Mammary epithelial cell (primary cell): Measurements from ENCODE around the gene CRIM1.

ENCODE experiments used
- EZH2 ChIP-seq: IDR thresholded peaks from 2 replicates; pipeline ENCODE4 v1.6.1; 2012; ENCODE audit warnings: low read length, inconsistent platforms, borderline replicate concordance
- TF ChIP-seq, protein P1 (sequence below), 2 donors: IDR thresholded peaks in 1 of 2; conservative IDR thresholded peaks in 1 of 2; 2 replicates each; pipeline ENCODE4 v1.5.1; 2011 to 2012; ENCODE audit warnings: inconsistent platforms in 2 of 2, low read length in 2 of 2, mild to moderate bottlenecking in 2 of 2, control low read depth in 1 of 2, low read depth in 1 of 2; ENCODE audit not compliant: insufficient read depth in 1 of 2; ENCODE audit errors: extremely low read depth in 1 of 2

DNA sequence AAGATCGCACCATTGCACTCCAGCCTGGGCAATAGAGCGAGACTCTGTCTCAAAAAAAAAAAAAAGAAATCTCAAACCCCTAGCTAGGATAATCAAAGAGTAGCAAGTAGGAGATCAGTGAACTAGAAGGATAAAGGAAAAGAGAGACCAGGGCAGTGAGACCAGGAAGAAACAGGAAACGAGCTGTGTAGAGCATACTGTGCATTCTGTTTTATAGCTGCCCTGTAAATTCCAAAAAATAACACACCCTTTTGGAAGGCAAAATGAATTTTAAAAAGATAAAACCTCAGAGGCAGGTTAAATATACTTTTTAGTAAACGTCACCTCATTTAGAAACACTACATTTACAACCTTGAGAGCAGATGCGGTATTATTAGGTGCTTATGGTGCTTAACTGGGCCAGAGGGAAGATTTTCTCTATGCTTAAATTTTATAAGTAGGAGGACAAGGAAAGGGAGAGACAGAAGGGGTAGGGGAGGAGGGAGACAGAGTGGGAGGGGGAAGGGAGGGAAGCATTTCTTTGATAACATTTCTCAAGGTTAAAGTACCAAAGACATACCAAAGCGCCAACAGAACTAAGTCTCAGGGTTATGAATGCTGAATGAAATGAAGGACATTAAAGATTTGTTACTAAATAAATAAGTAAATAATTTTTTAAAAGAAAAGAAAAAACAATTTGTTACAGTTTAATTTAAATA, 212.3 kb downstream of the CRIM1 start:
- TF ChIP-seq, protein P1, sequence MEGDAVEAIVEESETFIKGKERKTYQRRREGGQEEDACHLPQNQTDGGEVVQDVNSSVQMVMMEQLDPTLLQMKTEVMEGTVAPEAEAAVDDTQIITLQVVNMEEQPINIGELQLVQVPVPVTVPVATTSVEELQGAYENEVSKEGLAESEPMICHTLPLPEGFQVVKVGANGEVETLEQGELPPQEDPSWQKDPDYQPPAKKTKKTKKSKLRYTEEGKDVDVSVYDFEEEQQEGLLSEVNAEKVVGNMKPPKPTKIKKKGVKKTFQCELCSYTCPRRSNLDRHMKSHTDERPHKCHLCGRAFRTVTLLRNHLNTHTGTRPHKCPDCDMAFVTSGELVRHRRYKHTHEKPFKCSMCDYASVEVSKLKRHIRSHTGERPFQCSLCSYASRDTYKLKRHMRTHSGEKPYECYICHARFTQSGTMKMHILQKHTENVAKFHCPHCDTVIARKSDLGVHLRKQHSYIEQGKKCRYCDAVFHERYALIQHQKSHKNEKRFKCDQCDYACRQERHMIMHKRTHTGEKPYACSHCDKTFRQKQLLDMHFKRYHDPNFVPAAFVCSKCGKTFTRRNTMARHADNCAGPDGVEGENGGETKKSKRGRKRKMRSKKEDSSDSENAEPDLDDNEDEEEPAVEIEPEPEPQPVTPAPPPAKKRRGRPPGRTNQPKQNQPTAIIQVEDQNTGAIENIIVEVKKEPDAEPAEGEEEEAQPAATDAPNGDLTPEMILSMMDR (conservative IDR thresholded peaks at IDR 0.05 in 1 of 2, IDR thresholded peaks at IDR 0.05 in 1 of 2; ENCODE audit: extremely low read depth in 1 of 2, insufficient read depth in 1 of 2, low read depth in 1 of 2, low read length in 2 of 2) = no peak
- no peak for TF ChIP-seq EZH2
